Common myeloid progenitor, CD34-positive (primary cell): ENCODE results near the gene C4BPA.

ENCODE experiments used
- CTCF ChIA-PET: fragments of 350-600 bp; sonication (Branson Sonifier 250); formaldehyde crosslinking; loops from one replicate; lab custom pipeline; 2021; ENCODE audit warnings: antibody characterized with exemption; lab: Charles Lee
- POLR2A ChIA-PET: fragments of 350-600 bp; sonication (Branson Sonifier 250); formaldehyde crosslinking; loops from one replicate; lab custom pipeline; 2021; ENCODE audit warnings: antibody characterized with exemption; lab: Charles Lee
- DNase-seq, 3 donors: peaks; one replicate each; pipeline versions ENCODE4 v3.0.0 to v3.0.0-alpha.2; 2013
- H3K27ac ChIP-seq, 2 experiments: 1 replicate in 1 of 2; 2 replicates in 1 of 2; pipeline ENCODE4 v1.7.0; 2013; ENCODE audit warnings: inconsistent platforms in 2 of 2, low read length in 2 of 2, mild to moderate bottlenecking in 2 of 2, low read depth in 1 of 2, moderate library complexity in 1 of 2; ENCODE audit not compliant: severe bottlenecking in 2 of 2, insufficient read depth in 1 of 2, poor library complexity in 1 of 2
- H3K27me3 ChIP-seq, 5 experiments: replicated peaks in 2 of 5; 1 replicate in 3 of 5; 2 replicates in 2 of 5; pipeline versions ENCODE4 v1.6.1 to v1.7.0; 2013; ENCODE audit warnings: low read length in 4 of 5, mild to moderate bottlenecking in 2 of 5, moderate library complexity in 2 of 5, inconsistent platforms in 1 of 5; ENCODE audit not compliant: insufficient read depth in 5 of 5, control insufficient read depth in 4 of 5
- H3K36me3 ChIP-seq, 4 experiments: 1 replicate in 2 of 4; 2 replicates in 2 of 4; pipeline versions ENCODE4 v1.6.1 to v1.7.0; 2013; ENCODE audit warnings: low read length in 3 of 4, control low read depth in 1 of 4, mild to moderate bottlenecking in 1 of 4; ENCODE audit not compliant: control insufficient read depth in 4 of 4, insufficient read depth in 4 of 4
- H3K4me1 ChIP-seq, 4 experiments: 1 replicate in 3 of 4; 2 replicates in 1 of 4; pipeline versions ENCODE4 v1.6.1 to v1.7.1; 2013; ENCODE audit warnings: low read length in 3 of 4, mild to moderate bottlenecking in 3 of 4, control low read depth in 1 of 4, inconsistent platforms in 1 of 4, moderate library complexity in 1 of 4; ENCODE audit not compliant: control insufficient read depth in 4 of 4, insufficient read depth in 4 of 4; ENCODE audit errors: control extremely low read depth in 1 of 4
- H3K4me3 ChIP-seq, 7 experiments: 1 replicate in 4 of 7; 2 replicates in 3 of 7; pipeline versions ENCODE4 v1.5.1 to v1.7.0; 2013; ENCODE audit warnings: mild to moderate bottlenecking in 7 of 7, low read length in 6 of 7, moderate library complexity in 6 of 7, inconsistent platforms in 2 of 7, low read depth in 2 of 7, control low read depth in 1 of 7; ENCODE audit not compliant: insufficient read depth in 4 of 7, control insufficient read depth in 1 of 7; ENCODE audit errors: extremely low read depth in 1 of 7
- H3K9me3 ChIP-seq, 5 experiments: 1 replicate in 4 of 5; 2 replicates in 1 of 5; pipeline versions ENCODE4 v1.6.1 to v1.7.1; 2013; ENCODE audit warnings: low read length in 4 of 5, mild to moderate bottlenecking in 2 of 5, inconsistent platforms in 1 of 5, low read depth in 1 of 5, moderate library complexity in 1 of 5; ENCODE audit not compliant: control insufficient read depth in 4 of 5, insufficient read depth in 2 of 5; ENCODE audit errors: control extremely low read depth in 1 of 5
- WGBS: methylation state at CpG from one replicate; pipeline ENCODE4 v1.1.5; 2013; ENCODE audit not compliant: insufficient coverage; 5-methylcytosine and 5-hydroxymethylcytosine counted together

The C4BPA gene

GRCh38 chr1:207130252-207131036 lies 26.4 kb downstream of the C4BPA start:
- POLR2A ChIA-PET = no interaction called here

GRCh38 chr1:207131163-207131562 lies 27.1 kb downstream of the C4BPA start:
- Histone ChIP-seq H3K4me1 (peaks cover 0 to 8% (median 0%) of the 10 kb centered on the region in 4 experiments), H3K4me3 (no peak overlapping the region), H3K9me3 (peaks cover 7 to 44% (median 9%) of the 10 kb centered on the region in 5 experiments), H3K27ac (no peak overlapping the region), H3K36me3 (no peaks in the 10 kb centered on the region), H3K27me3 (no peaks in the 10 kb centered on the region)
- no peak for DNase-seq
- CTCF ChIA-PET = no interaction called here
- WGBS = no CpG with 5 or more reads among the region's 4 CpGs
- POLR2A ChIA-PET = no interaction called here

More at GRCh38 chr1:207130252-207131036, 26.4 kb downstream of the C4BPA start:
- H3K36me3 ChIP-seq = no peaks in the 10 kb centered on the region
- WGBS = no CpG with 5 or more reads among the region's 1 CpG
- no peaks in the 10 kb centered on the region for H3K27me3 ChIP-seq
- H3K9me3 ChIP-seq = peaks cover 7 to 41% (median 9%) of the 10 kb centered on the region in 5 experiments
- no peak overlapping the region for H3K4me3 ChIP-seq
- CTCF ChIA-PET = no interaction called here
- DNase-seq = no peak
- H3K4me1 ChIP-seq = peaks cover 0 to 8% (median 0%) of the 10 kb centered on the region in 4 experiments
- no peak overlapping the region for H3K27ac ChIP-seq

GRCh38 chr1:207134581-207134980 lies 30.5 kb downstream of the C4BPA start:
- ChIA-PET POLR2A (interaction anchor here (0.6 kb wide), 1 partner anchor 1383 kb away, joined by 3 read pairs; no protein-coding TSS in a partner anchor), CTCF (no interaction called here)
- DNase-seq = peak; percentile 34 to 82 (median 79)
- Histone ChIP-seq H3K4me1 (peaks cover 0 to 8% (median 0%) of the 10 kb centered on the region in 4 experiments), H3K36me3 (no peaks in the 10 kb centered on the region), H3K9me3 (peaks cover 0 to 23% (median 4%) of the 10 kb centered on the region in 5 experiments), H3K4me3 (no peak overlapping the region), H3K27me3 (no peaks in the 10 kb centered on the region), H3K27ac (no peak overlapping the region)
- 50% methylated on average over 1 of the region's 1 CpG for WGBS

- WGBS = 100% methylated on average over 1 of the region's 1 CpG
- POLR2A ChIA-PET = no interaction called here
- DNase-seq = no peak
- no peaks in the 10 kb centered on the region for H3K36me3 ChIP-seq
- H3K9me3 ChIP-seq = peaks cover 0 to 10% (median 0%) of the 10 kb centered on the region in 5 experiments
- peaks cover 0 to 2% (median 0%) of the 10 kb centered on the region in 4 experiments for H3K4me1 ChIP-seq
- H3K27ac ChIP-seq = no peak overlapping the region
- H3K4me3 ChIP-seq = no peak overlapping the region
- CTCF ChIA-PET = no interaction called here
- H3K27me3 ChIP-seq = no peaks in the 10 kb centered on the region
These were observed 35.6 kb downstream of the C4BPA start for GRCh38 chr1:207139616-207140015.

- POLR2A ChIA-PET = no interaction called here
- Histone ChIP-seq H3K4me1 (peaks cover 0 to 2% (median 0%) of the 10 kb centered on the region in 4 experiments), H3K9me3 (peaks cover 0 to 10% (median 0%) of the 10 kb centered on the region in 5 experiments), H3K36me3 (no peaks in the 10 kb centered on the region), H3K27me3 (no peaks in the 10 kb centered on the region), H3K4me3 (no peak overlapping the region), H3K27ac (no peak overlapping the region)
- no peak for DNase-seq
- CTCF ChIA-PET = no interaction called here
- 100% methylated on average over 1 of the region's 1 CpG for WGBS
These were observed 36.5 kb downstream of the C4BPA start for GRCh38 chr1:207140536-207140935.

GRCh38 chr1:207145401-207146058 lies 41.5 kb downstream of the C4BPA start:
- no peak overlapping the region for H3K4me3 ChIP-seq
- H3K27me3 ChIP-seq = no peaks in the 10 kb centered on the region
- CTCF ChIA-PET = interaction anchor here (0.6 kb wide), 1 partner anchor 39 kb away, joined by 3 read pairs; no protein-coding TSS in a partner anchor
- 58% methylated on average over 4 of the region's 5 CpGs for WGBS
- no peak overlapping the region for H3K27ac ChIP-seq
- no peaks in the 10 kb centered on the region for H3K9me3 ChIP-seq
- H3K4me1 ChIP-seq = peaks cover 0 to 5% (median 2%) of the 10 kb centered on the region in 4 experiments
- no peaks in the 10 kb centered on the region for H3K36me3 ChIP-seq
- DNase-seq = peak in 2 of 3 donors; percentile 26 to 41
- POLR2A ChIA-PET = no interaction called here

- CTCF ChIA-PET = interaction anchor here (0.6 kb wide), 1 partner anchor 352 kb away, joined by 3 read pairs; no protein-coding TSS in a partner anchor
These were observed 47.9 kb downstream of the C4BPA start for GRCh38 chr1:207151920-207152319.

More at GRCh38 chr1:207151920-207152319, 47.9 kb downstream of the C4BPA start:
- peaks cover 0 to 12% (median 6%) of the 10 kb centered on the region in 5 experiments for H3K9me3 ChIP-seq
- no peaks in the 10 kb centered on the region for H3K27me3 ChIP-seq
- no peak overlapping the region for H3K27ac ChIP-seq
- H3K36me3 ChIP-seq = no peaks in the 10 kb centered on the region
- no peak overlapping the region for H3K4me3 ChIP-seq
- POLR2A ChIA-PET = no interaction called here
- DNase-seq = no peak
- peaks cover 0 to 3% (median 0%) of the 10 kb centered on the region in 4 experiments for H3K4me1 ChIP-seq
